Body of pancreas (tissue), 4 donors: ENCODE measurements around the gene PXDN.

ENCODE experiments used
- CTCF ChIP-seq, 7 experiments: fragments of 450-650 bp in 4 of 7; fragments of 200-600 bp in 3 of 7; sonication (generic) in 3 of 7; IDR thresholded peaks; one replicate each; pipeline ENCODE4 v1.5.1; 2016 to 2019; ENCODE audit warnings: antibody characterized with exemption in 7 of 7
- POLR2A ChIP-seq, 3 donors: fragments of 450-650 bp; IDR thresholded peaks; one replicate each; pipeline ENCODE4 v1.6.1; 2016; ENCODE audit warnings: antibody characterized with exemption in 3 of 3, mild to moderate bottlenecking in 2 of 3

DNA sequence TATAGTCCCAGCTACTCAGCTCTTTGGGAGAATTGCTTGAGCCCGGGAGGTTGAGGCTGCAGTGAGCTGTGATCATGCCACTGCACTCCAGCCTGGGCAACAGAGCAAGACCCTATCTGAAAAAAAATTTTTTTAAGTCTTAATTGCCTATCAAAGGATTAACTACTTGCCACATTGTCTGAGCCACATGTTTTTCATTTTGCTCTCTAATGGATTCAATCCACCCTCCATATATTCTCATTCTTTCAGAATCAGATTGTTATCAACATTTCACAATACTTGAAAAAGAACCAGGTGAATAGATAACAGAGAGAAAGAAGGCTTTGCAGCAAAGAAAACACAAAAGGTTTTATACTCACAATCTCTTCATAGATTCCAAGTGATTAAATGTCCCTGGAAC is 61.0 kb downstream of the PXDN start:
- TF ChIP-seq CTCF (IDR thresholded peaks at IDR 0.05) (no peak), POLR2A (IDR thresholded peaks at IDR 0.05) (no peak)
